Parathyroid adenoma (tissue), 2 donors: ENCODE data around the gene ASAP2.

Source experiments
- H2AFZ ChIP-seq: fragments of 300-600 bp; sonication (generic); one replicate; pipeline ENCODE4 v1.7.0; 2017; ENCODE audit warnings: antibody characterized with exemption, mild to moderate bottlenecking
- H3K27ac ChIP-seq: fragments of 300-600 bp; sonication (generic); one replicate; pipeline ENCODE4 v1.7.0; 2017
- H3K27me3 ChIP-seq: fragments of 300-600 bp; sonication (generic); one replicate; pipeline ENCODE4 v1.7.0; 2017; ENCODE audit warnings: low read length; ENCODE audit not compliant: control insufficient read depth, insufficient read depth
- H3K36me3 ChIP-seq: fragments of 300-600 bp; sonication (generic); one replicate; pipeline ENCODE4 v1.7.0; 2017; ENCODE audit warnings: low read length; ENCODE audit not compliant: control insufficient read depth, insufficient read depth
- H3K4me1 ChIP-seq: fragments of 300-600 bp; sonication (generic); one replicate; pipeline ENCODE4 v1.7.0; 2017; ENCODE audit warnings: control low read depth
- H3K4me2 ChIP-seq: fragments of 300-600 bp; sonication (generic); one replicate; pipeline ENCODE4 v1.7.0; 2017; ENCODE audit warnings: low read length
- H3K4me3 ChIP-seq: fragments of 300-600 bp; sonication (generic); one replicate; pipeline ENCODE4 v1.7.0; 2017; ENCODE audit warnings: low read depth, low read length
- H3K79me2 ChIP-seq: fragments of 300-600 bp; sonication (generic); one replicate; pipeline ENCODE4 v1.7.0; 2017; ENCODE audit warnings: control low read depth
- H3K9ac ChIP-seq: fragments of 300-600 bp; sonication (generic); one replicate; pipeline ENCODE4 v1.7.0; 2017; ENCODE audit warnings: mild to moderate bottlenecking
- H3K9me3 ChIP-seq: fragments of 300-600 bp; sonication (generic); one replicate; pipeline ENCODE4 v1.7.0; 2017; ENCODE audit warnings: low read length; ENCODE audit not compliant: control insufficient read depth
- TF ChIP-seq, protein P1 (sequence below): fragments of 300-600 bp; sonication (generic); IDR thresholded peaks from one replicate; pipeline ENCODE4 v1.7.0; 2017; ENCODE audit warnings: antibody characterized with exemption, mild to moderate bottlenecking
- donor health status: primary hyperparathyroidism.

ASAP2 gene

DNA sequence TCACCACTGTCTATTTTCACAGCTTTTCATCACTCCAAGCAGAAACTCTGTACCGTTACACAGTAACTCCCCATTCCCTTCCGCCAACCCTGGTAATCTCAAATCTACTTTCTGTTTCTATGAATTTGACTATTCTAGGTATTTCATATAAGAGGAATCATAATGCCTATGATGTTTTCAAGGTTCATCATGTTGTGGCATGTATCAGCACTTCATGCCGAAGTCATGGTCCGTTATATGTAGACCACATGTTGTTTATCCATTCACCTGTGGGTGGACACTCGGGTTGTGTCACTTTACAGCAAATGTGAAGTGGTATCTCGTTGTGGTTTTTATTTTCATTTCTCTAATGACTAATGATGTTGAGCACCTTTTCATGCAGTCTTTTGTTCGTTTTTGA, 238.5 kb downstream of the ASAP2 start:
- Histone ChIP-seq H3K4me1 (no peaks in the 10 kb centered on the region), H3K4me3 (no peak overlapping the region), H3K4me2 (no peak overlapping the region), H3K9ac (no peak overlapping the region), H3K79me2 (no peaks in the 10 kb centered on the region), H3K27ac (no peak overlapping the region), H3K27me3 (no peaks in the 10 kb centered on the region), H2AFZ (no peak overlapping the region), H3K9me3 (no peaks in the 10 kb centered on the region), H3K36me3 (no peaks in the 10 kb centered on the region)
- TF ChIP-seq, protein P1, sequence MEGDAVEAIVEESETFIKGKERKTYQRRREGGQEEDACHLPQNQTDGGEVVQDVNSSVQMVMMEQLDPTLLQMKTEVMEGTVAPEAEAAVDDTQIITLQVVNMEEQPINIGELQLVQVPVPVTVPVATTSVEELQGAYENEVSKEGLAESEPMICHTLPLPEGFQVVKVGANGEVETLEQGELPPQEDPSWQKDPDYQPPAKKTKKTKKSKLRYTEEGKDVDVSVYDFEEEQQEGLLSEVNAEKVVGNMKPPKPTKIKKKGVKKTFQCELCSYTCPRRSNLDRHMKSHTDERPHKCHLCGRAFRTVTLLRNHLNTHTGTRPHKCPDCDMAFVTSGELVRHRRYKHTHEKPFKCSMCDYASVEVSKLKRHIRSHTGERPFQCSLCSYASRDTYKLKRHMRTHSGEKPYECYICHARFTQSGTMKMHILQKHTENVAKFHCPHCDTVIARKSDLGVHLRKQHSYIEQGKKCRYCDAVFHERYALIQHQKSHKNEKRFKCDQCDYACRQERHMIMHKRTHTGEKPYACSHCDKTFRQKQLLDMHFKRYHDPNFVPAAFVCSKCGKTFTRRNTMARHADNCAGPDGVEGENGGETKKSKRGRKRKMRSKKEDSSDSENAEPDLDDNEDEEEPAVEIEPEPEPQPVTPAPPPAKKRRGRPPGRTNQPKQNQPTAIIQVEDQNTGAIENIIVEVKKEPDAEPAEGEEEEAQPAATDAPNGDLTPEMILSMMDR: no peak

DNA sequence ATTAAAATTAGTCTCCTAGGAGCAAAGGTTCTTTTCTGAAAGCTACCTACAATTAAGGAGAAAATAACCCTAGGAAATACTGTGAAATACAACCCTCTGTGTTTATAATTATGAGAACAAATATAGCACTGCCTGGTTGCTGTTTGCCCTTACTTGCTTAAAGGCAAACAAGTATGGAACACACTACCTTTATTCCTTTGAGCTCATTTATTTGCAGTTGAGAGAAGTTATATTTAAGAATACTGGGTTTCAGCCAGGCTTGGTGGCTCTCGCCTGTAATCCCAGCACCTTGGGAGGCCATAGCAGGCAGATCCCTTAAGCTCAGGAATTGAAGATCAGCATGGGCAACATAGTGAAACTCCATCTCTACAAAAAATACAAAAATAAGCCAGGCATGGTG, 244.6 kb downstream of the ASAP2 start:
- Histone ChIP-seq H3K4me2 (no peak overlapping the region), H3K27me3 (no peaks in the 10 kb centered on the region), H3K4me1 (no peaks in the 10 kb centered on the region), H3K9me3 (no peaks in the 10 kb centered on the region), H3K36me3 (no peaks in the 10 kb centered on the region), H3K79me2 (no peaks in the 10 kb centered on the region), H2AFZ (no peak overlapping the region), H3K9ac (no peak overlapping the region), H3K4me3 (no peak overlapping the region), H3K27ac (no peak overlapping the region)
- TF ChIP-seq, protein P1: no peak
